ENCODE measurements around the gene RAB33B. TPM values are rescaled to one million over a fixed set of nuclear protein-coding genes. Genes with fewer than 3 reads are reported as not detected.

RAB33B gene
- total and polyA plus RNA-seq, 7 donors = 3.4 to 15.6 (median 13.6) TPM

DNA sequence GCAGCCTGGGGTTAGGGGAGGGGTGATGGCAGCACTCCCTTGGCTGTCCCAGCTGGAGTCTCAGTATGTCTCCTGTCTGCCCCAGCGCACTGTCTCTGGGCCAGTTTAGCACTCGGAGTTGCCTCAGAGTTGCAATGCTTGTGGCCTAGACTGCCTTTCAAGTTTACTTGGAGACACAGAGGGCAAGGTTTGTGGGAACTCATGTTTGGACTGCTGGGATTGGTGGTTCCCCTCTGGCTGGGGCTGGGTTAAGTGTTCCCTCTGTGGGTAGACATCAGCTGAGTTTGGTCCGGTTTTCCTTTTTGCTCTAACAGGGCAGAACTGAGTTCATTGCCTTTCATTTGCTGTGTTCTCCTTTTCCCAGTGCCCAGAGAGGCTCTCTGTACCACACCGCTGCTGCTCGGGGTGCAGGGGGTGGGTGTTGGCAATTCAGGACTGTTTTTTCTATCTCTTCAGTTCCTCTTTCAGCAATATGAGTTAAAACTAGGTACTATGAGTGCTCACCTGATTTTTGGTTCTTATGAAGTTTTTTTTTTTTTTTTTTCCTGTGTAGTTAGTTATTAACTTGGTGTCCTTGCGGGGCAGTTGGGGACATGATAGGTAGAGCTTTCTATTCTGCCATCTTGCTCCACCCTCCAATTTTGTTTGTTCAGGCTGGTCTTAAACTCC, 17.2 kb downstream of the RAB33B start:
- peaks cover 0 to 6% (median 0%) of the 10 kb centered on the region in 4 donors for H3K4me1 ChIP-seq
- no peak for TF ChIP-seq EP300 (IDR thresholded peaks at IDR 0.05)
- TF ChIP-seq, protein P1, sequence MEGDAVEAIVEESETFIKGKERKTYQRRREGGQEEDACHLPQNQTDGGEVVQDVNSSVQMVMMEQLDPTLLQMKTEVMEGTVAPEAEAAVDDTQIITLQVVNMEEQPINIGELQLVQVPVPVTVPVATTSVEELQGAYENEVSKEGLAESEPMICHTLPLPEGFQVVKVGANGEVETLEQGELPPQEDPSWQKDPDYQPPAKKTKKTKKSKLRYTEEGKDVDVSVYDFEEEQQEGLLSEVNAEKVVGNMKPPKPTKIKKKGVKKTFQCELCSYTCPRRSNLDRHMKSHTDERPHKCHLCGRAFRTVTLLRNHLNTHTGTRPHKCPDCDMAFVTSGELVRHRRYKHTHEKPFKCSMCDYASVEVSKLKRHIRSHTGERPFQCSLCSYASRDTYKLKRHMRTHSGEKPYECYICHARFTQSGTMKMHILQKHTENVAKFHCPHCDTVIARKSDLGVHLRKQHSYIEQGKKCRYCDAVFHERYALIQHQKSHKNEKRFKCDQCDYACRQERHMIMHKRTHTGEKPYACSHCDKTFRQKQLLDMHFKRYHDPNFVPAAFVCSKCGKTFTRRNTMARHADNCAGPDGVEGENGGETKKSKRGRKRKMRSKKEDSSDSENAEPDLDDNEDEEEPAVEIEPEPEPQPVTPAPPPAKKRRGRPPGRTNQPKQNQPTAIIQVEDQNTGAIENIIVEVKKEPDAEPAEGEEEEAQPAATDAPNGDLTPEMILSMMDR (IDR thresholded peaks at IDR 0.05) = no peak
- TF ChIP-seq POLR2A (IDR thresholded peaks at IDR 0.05) = no peak
- TF ChIP-seq POLR2AphosphoS5 (IDR thresholded peaks at IDR 0.05) = no peak
- H3K27ac ChIP-seq = no peak overlapping the region
- H3K27me3 ChIP-seq = no peaks in the 10 kb centered on the region
- peaks cover 0 to 22% (median 7%) of the 10 kb centered on the region in 4 donors for H3K36me3 ChIP-seq
- 92 to 94% methylated on average over 6 of the region's 6 CpGs for WGBS, 2 donors
- H3K9me3 ChIP-seq = no peaks in the 10 kb centered on the region
- DNase-seq = no peak
- intact Hi-C loops (cut with DNase I) = no loop called here
- no peak overlapping the region for H3K4me3 ChIP-seq

DNA sequence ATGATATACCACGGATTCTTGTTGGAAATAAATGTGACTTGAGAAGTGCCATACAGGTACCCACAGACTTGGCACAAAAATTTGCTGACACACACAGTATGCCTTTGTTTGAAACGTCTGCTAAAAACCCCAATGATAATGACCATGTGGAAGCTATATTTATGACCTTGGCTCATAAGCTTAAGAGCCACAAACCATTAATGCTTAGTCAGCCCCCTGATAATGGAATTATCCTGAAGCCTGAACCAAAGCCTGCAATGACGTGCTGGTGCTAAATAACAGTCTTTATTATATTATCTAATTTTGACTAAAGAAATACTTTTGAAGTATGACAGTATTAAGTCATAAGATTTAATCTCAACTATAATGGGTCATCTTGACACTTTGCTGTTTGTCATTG, 18.9 kb downstream of the RAB33B start:
- peaks cover 0 to 22% (median 7%) of the 10 kb centered on the region in 4 donors for H3K36me3 ChIP-seq
- no peak overlapping the region for H3K4me3 ChIP-seq
- H3K27me3 ChIP-seq = no peaks in the 10 kb centered on the region
- no peaks in the 10 kb centered on the region for H3K9me3 ChIP-seq
- whole genome bisulfite sequencing, 2 donors = 89 to 91% methylated on average over 3 of the region's 3 CpGs
- intact Hi-C loops (cut with DNase I) = no loop called here
- no peak for DNase-seq
- TF ChIP-seq EP300 (IDR thresholded peaks at IDR 0.05) (no peak), POLR2AphosphoS5 (IDR thresholded peaks at IDR 0.05) (no peak), POLR2A (IDR thresholded peaks at IDR 0.05) (no peak)
- TF ChIP-seq, protein P1 (IDR thresholded peaks at IDR 0.05) = no peak
- no peak overlapping the region for H3K27ac ChIP-seq
- H3K4me1 ChIP-seq = peaks cover 0 to 12% (median 3%) of the 10 kb centered on the region in 4 donors

DNA sequence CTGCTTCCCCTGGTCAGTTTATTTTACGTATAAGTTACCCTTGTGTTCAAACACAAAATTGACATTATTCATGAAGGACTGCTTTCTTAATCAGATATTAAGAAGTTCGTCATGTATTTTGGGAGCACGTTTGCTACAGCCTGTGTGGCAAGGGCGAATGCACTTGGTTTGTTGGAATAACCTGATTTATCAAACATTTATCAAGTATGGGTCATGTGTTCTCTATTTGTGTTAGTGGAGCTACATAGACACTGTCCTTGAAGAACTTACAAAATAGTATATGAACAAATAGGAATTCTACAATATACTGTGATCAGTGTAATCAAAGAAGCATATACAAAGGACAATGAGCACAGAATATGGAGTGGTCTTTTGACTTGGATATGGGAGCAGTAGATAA, 22.4 kb downstream of the RAB33B start:
- H3K27me3 ChIP-seq = no peaks in the 10 kb centered on the region
- 96 to 98% methylated on average over 4 of the region's 4 CpGs for WGBS, 2 donors
- no peak overlapping the region for H3K27ac ChIP-seq
- no peak overlapping the region for H3K4me3 ChIP-seq
- no peaks in the 10 kb centered on the region for H3K9me3 ChIP-seq
- no peak for TF ChIP-seq POLR2AphosphoS5 (IDR thresholded peaks at IDR 0.05)
- TF ChIP-seq, protein P1 (IDR thresholded peaks at IDR 0.05) = no peak
- TF ChIP-seq EP300 (IDR thresholded peaks at IDR 0.05) = no peak
- TF ChIP-seq POLR2A (IDR thresholded peaks at IDR 0.05) = no peak
- intact Hi-C loops (cut with DNase I) = no loop called here
- H3K4me1 ChIP-seq = peaks cover 0 to 9% (median 3%) of the 10 kb centered on the region in 4 donors
- H3K36me3 ChIP-seq = peaks cover 0 to 22% (median 7%) of the 10 kb centered on the region in 4 donors
- DNase-seq = no peak

DNA sequence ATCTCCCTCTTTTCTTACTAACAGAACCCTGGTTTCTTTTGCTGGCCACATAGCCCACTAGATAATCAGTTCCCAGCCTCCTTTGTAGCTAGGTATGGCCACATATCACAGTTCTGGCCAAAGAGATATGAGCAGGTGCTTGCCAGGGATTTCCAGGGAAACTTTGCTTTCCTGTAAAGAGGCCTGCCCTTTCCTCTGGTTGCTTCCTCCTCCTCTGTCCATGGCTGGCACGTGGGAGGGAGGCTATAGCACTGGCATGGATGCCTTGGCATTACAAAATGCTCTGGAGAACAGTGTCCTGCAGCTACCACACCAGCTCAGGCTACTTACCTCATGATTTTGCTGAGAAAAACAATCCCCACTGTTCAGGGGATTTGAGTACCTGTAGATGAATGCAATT, 27.5 kb downstream of the RAB33B start:
- Histone ChIP-seq H3K27me3 (no peaks in the 10 kb centered on the region), H3K9me3 (no peaks in the 10 kb centered on the region), H3K4me1 (peaks cover 0 to 15% (median 7%) of the 10 kb centered on the region in 4 donors), H3K4me3 (no peak overlapping the region), H3K27ac (no peak overlapping the region), H3K36me3 (no peaks in the 10 kb centered on the region)
- intact Hi-C loops (cut with DNase I) = no loop called here
- DNase-seq = no peak
- WGBS, 2 donors = 67 to 70% methylated on average over 1 of the region's 1 CpG
- TF ChIP-seq, protein P1 (IDR thresholded peaks at IDR 0.05) = no peak
- TF ChIP-seq POLR2A (IDR thresholded peaks at IDR 0.05) = no peak
- TF ChIP-seq EP300 (IDR thresholded peaks at IDR 0.05) = no peak
- TF ChIP-seq POLR2AphosphoS5 (IDR thresholded peaks at IDR 0.05) = no peak
